Endothelial cell of umbilical vein (primary cell): Measurements from ENCODE around the gene NUBPL. TPM values are rescaled to one million over a fixed set of nuclear protein-coding genes. Genes with fewer than 3 reads are reported as not detected.
A peak's percentile ranks its signal among the peaks of the same experiment; 100 is the strongest.

Experiments used
- BruUV-seq: library from RNA; stranded (reverse); fragments of 400-500 nt; replicated peaks from 2 replicates; lab custom pipeline; 2021; lab: Mats Ljungman, UMichigan
- CTCF ChIA-PET: fragments of 300-600, 350-600 bp; sonication (Branson Sonifier 250); formaldehyde crosslinking; loops from one replicate; lab custom pipeline; 2021; ENCODE audit warnings: antibody characterized with exemption, inconsistent platforms; lab: Charles Lee
- POLR2A ChIA-PET: fragments of 300-600, 350-600 bp; sonication (Branson Sonifier 250); formaldehyde crosslinking; loops from one replicate; lab custom pipeline; 2021; ENCODE audit warnings: antibody characterized with exemption, inconsistent platforms; lab: Charles Lee
- DNase-seq: peaks from one replicate; pipeline ENCODE4 v3.0.0-alpha.2; 2011; ENCODE audit warnings: low read depth, low spot score
- FAIRE-seq: peaks from 2 replicates; lab custom pipeline; 2011; peaks lifted over from hg19 to GRCh38; lab: Jason Lieb, UNC
- H2AFZ ChIP-seq: 2 replicates; pipeline ENCODE4 v1.6.0; 2012; ENCODE audit warnings: low read depth, low read length, control low read depth, inconsistent platforms
- H3K27ac ChIP-seq: 2 replicates; pipeline ENCODE4 v1.5.1; 2011; ENCODE audit warnings: low read depth, mild to moderate bottlenecking, control low read depth, low read length, moderate library complexity; ENCODE audit not compliant: insufficient read depth
- H3K27me3 ChIP-seq, 2 experiments: 2 replicates each; pipeline versions ENCODE4 v1.6.0 to v1.6.1; 2011; ENCODE audit warnings: low read length in 2 of 2, mixed read lengths in 1 of 2; ENCODE audit not compliant: control insufficient read depth in 2 of 2, insufficient read depth in 2 of 2
- H3K36me3 ChIP-seq, 2 experiments: 2 replicates in 1 of 2; 3 replicates in 1 of 2; pipeline ENCODE4 v1.5.1; 2011; ENCODE audit warnings: low read length in 2 of 2, mild to moderate bottlenecking in 1 of 2, moderate library complexity in 1 of 2; ENCODE audit not compliant: control insufficient read depth in 2 of 2, insufficient read depth in 2 of 2; ENCODE audit errors: extremely low read depth in 1 of 2
- H3K4me1 ChIP-seq: 3 replicates; pipeline ENCODE4 v1.5.1; 2011; ENCODE audit warnings: mild to moderate bottlenecking, low read length; ENCODE audit not compliant: control insufficient read depth, insufficient read depth; ENCODE audit errors: extremely low read depth
- H3K4me2 ChIP-seq: 2 replicates; pipeline ENCODE4 v1.6.1; 2011; ENCODE audit warnings: low read length, control low read depth, mixed read lengths; ENCODE audit not compliant: insufficient read depth
- H3K4me3 ChIP-seq, 3 experiments: fragments of 200-600 bp in 1 of 3; sonication (generic), shearing (Covaris generic) in 1 of 3; replicated peaks in 1 of 3; 2 replicates each; pipeline ENCODE4 v1.5.1; 2011 to 2016; ENCODE audit warnings: control low read depth in 3 of 3, low read length in 3 of 3, mild to moderate bottlenecking in 2 of 3, inconsistent platforms in 1 of 3, low read depth in 1 of 3, moderate library complexity in 1 of 3; ENCODE audit not compliant: insufficient read depth in 1 of 3
- H3K79me2 ChIP-seq: 2 replicates; pipeline ENCODE4 v1.6.0; 2012; ENCODE audit warnings: low read length, inconsistent platforms; ENCODE audit not compliant: control insufficient read depth, insufficient read depth
- H3K9ac ChIP-seq: replicated peaks from 2 replicates; pipeline ENCODE3; 2011; ENCODE audit warnings: low read length, control low read depth; ENCODE audit not compliant: insufficient read depth; ENCODE audit errors: extremely low read depth
- H3K9me1 ChIP-seq: replicated peaks from 3 replicates; pipeline ENCODE4 v1.6.0; 2011; ENCODE audit warnings: mild to moderate bottlenecking, low read length; ENCODE audit not compliant: control insufficient read depth, insufficient read depth; ENCODE audit errors: extremely low read depth
- H3K9me3 ChIP-seq: replicated peaks from 2 replicates; pipeline ENCODE4 v1.5.1; 2012; ENCODE audit warnings: low read length, inconsistent platforms; ENCODE audit not compliant: control insufficient read depth, insufficient read depth
- H4K20me1 ChIP-seq: replicated peaks from 2 replicates; pipeline ENCODE3; 2011; ENCODE audit warnings: mild to moderate bottlenecking, low read length; ENCODE audit not compliant: control insufficient read depth, insufficient read depth; ENCODE audit errors: extremely low read depth
- CTCF ChIP-seq, 2 donors: IDR thresholded peaks; 1 replicate in 1 of 2; 2 replicates in 1 of 2; pipeline ENCODE4 v1.5.1; 2011; ENCODE audit warnings: low read length in 2 of 2, mild to moderate bottlenecking in 2 of 2, moderate library complexity in 2 of 2, control low read depth in 1 of 2, inconsistent platforms in 1 of 2, low read depth in 1 of 2; ENCODE audit not compliant: insufficient read depth in 1 of 2; ENCODE audit errors: extremely low read depth in 1 of 2
- EZH2 ChIP-seq: IDR thresholded peaks from 2 replicates; pipeline ENCODE4 v1.6.1; 2012; ENCODE audit warnings: borderline replicate concordance, low read depth, mild to moderate bottlenecking, moderate library complexity, low read length, inconsistent platforms; ENCODE audit not compliant: severe bottlenecking
- FOS ChIP-seq: IDR thresholded peaks from 2 replicates; pipeline ENCODE4 v1.6.1; 2011; ENCODE audit warnings: mild to moderate bottlenecking, low read length, moderate library complexity, borderline replicate concordance; ENCODE audit not compliant: insufficient read depth
- GATA2 ChIP-seq: IDR thresholded peaks from 2 replicates; pipeline ENCODE4 v1.7.0; 2011; ENCODE audit warnings: low read depth, mild to moderate bottlenecking, moderate library complexity, mixed read lengths, low read length; ENCODE audit not compliant: insufficient read length, insufficient read depth
- JUN ChIP-seq: IDR thresholded peaks from 2 replicates; pipeline ENCODE4 v1.6.1; 2011; ENCODE audit warnings: borderline replicate concordance, low read depth; ENCODE audit not compliant: insufficient read length, insufficient read depth
- MAX ChIP-seq: IDR thresholded peaks from 2 replicates; pipeline ENCODE4 v1.6.1; 2011; ENCODE audit not compliant: insufficient read depth, insufficient read length
- MYC ChIP-seq: IDR thresholded peaks from one replicate; pipeline ENCODE4 v1.6.1; 2011; ENCODE audit warnings: mild to moderate bottlenecking, low read depth, low read length
- POLR2A ChIP-seq: IDR thresholded peaks from 2 replicates; pipeline ENCODE4 v1.6.1; 2012; ENCODE audit warnings: low read depth, mild to moderate bottlenecking, control low read depth, low read length
- POLR2AphosphoS5 ChIP-seq: IDR thresholded peaks from 2 replicates; pipeline ENCODE4 v1.6.1; 2012; ENCODE audit warnings: low read depth, mild to moderate bottlenecking, control low read depth, low read length, moderate library complexity; ENCODE audit not compliant: insufficient read depth
- dilution Hi-C: fragments of 300-500 bp; cut with MboI; formaldehyde crosslinking; loops from one replicate; pipeline ENCODE4 v1.15.0; 2019; ENCODE audit warnings: low sequenced_read_pairs; ENCODE audit not compliant: extremely low pct_ligation_motif_present
- intact Hi-C: fragments of 100-400 bp; cut with micrococcal nuclease; formaldehyde crosslinking; loops from one replicate; pipeline ENCODE4 v1.10.0; 2022
- polyA plus RNA-seq, 4 experiments: library from polyadenylated mRNA; depleted of rRNA in 3 of 4; stranded (reverse) in 3 of 4; unstranded in 1 of 4; fragments of >200 nt; gene quantifications; 2 replicates each; pipeline versions ENCODE4 v1.2.1 to v1.2.3, GENCODE V29; 2011 to 2012; ENCODE audit warnings: missing spikeins in 1 of 4
- total RNA-seq: library from RNA; stranded (reverse); gene quantifications from 2 replicates; pipeline ENCODE4 v1.2.3, GENCODE V29; 2021

NUBPL gene
- total and polyA plus RNA-seq, 2 donors (not counting 3 experiments of a cell fraction or from before 2014, with no cell fraction given): 2.1 to 12.3 TPM

- dilution Hi-C loops: no loop called here
- Histone ChIP-seq H3K4me2 (no peak overlapping the region), H2AFZ (no peak overlapping the region), H3K27me3 (no peaks in the 10 kb centered on the region), H3K4me1 (no peaks in the 10 kb centered on the region), H3K79me2 (no peaks in the 10 kb centered on the region), H3K9me1 (no peaks in the 10 kb centered on the region), H3K36me3 (no peaks in the 10 kb centered on the region), H3K9ac (no peak overlapping the region), H3K4me3 (no peak overlapping the region), H4K20me1 (no peaks in the 10 kb centered on the region), H3K27ac (no peak overlapping the region), H3K9me3 (no peaks in the 10 kb centered on the region)
- CTCF ChIA-PET: no interaction called here
- FAIRE-seq: no peak
- intact Hi-C loops: no loop called here
- no TSS peak for BruUV-seq
- peak; percentile 24 for DNase-seq
- TF ChIP-seq MYC (no peak), JUN (no peak), POLR2A (no peak), GATA2 (no peak), FOS (no peak), MAX (no peak), CTCF (IDR thresholded peaks at IDR 0.05; ENCODE audit: extremely low read depth in 1 of 2, insufficient read depth in 1 of 2, low read depth in 1 of 2, low read length in 2 of 2) (no peak), POLR2AphosphoS5 (no peak), EZH2 (no peak)
- POLR2A ChIA-PET: no interaction called here
These were observed 224.4 kb downstream of the NUBPL start for GRCh38 chr14:31785574-31785973.
